ENCODE measurements around the gene NRG2. TPM values are rescaled to one million over a fixed set of nuclear protein-coding genes. Genes with fewer than 3 reads are reported as not detected.

NRG2 gene
- total RNA-seq, 2 experiments from 2014 or later = 0.11 TPM; not detected in 1

GRCh38 chr5:139914218-139914807 lies 128.8 kb downstream of the NRG2 start:
- ChIA-PET POLR2A (no interaction called here), CTCF (interaction anchor here (0.7 to 3.2 kb wide), 5 partner anchors 11 to 139 kb away, joined by 3 to 16 read pairs (median 5); no protein-coding TSS in a partner anchor)
- H3K4me3 Mint-ChIP-seq = no peak overlapping the region
- H3K9me3 Mint-ChIP-seq = no peaks in the 10 kb centered on the region
- H3K27ac Mint-ChIP-seq = no peak overlapping the region
- peaks cover 12% of the 10 kb centered on the region for H3K27me3 Mint-ChIP-seq
- no peak for TF ChIP-seq CTCF (IDR thresholded peaks at IDR 0.05)
- no peaks in the 10 kb centered on the region for H3K4me1 Mint-ChIP-seq (ENCODE audit: low read depth)
- H3K36me3 Mint-ChIP-seq (ENCODE audit: low read depth) = no peaks in the 10 kb centered on the region
- ATAC-seq (no peak), DNase-seq (no peak)
- intact Hi-C loops (cut with micrococcal nuclease) = no loop called here

GRCh38 chr5:139912804-139913203 lies 130.3 kb downstream of the NRG2 start:
- H3K4me3 Mint-ChIP-seq = no peak overlapping the region
- H3K4me1 Mint-ChIP-seq (ENCODE audit: low read depth) = no peaks in the 10 kb centered on the region
- H3K27me3 Mint-ChIP-seq = peaks cover 12% of the 10 kb centered on the region
- DNase-seq (no peak), ATAC-seq (no peak)
- no peaks in the 10 kb centered on the region for H3K36me3 Mint-ChIP-seq (ENCODE audit: low read depth)
- TF ChIP-seq CTCF (IDR thresholded peaks at IDR 0.05) = no peak
- no peak overlapping the region for H3K27ac Mint-ChIP-seq
- POLR2A ChIA-PET = no interaction called here
- no peaks in the 10 kb centered on the region for H3K9me3 Mint-ChIP-seq
- intact Hi-C loops (cut with micrococcal nuclease) = no loop called here
- CTCF ChIA-PET = interaction anchor here (1.6 to 2.3 kb wide), 2 partner anchors 56 to 126 kb away, joined by 4 to 16 read pairs; no protein-coding TSS in a partner anchor

- TF ChIP-seq CTCF (IDR thresholded peaks at IDR 0.05) = no peak
- Mint-ChIP-seq H3K9me3 (no peaks in the 10 kb centered on the region), H3K4me1 (ENCODE audit: low read depth) (no peaks in the 10 kb centered on the region), H3K4me3 (no peak overlapping the region), H3K27ac (no peak overlapping the region), H3K27me3 (peaks cover 12% of the 10 kb centered on the region), H3K36me3 (ENCODE audit: low read depth) (no peaks in the 10 kb centered on the region)
- POLR2A ChIA-PET = no interaction called here
- no peak for DNase-seq
- ATAC-seq = no peak
- intact Hi-C loops (cut with micrococcal nuclease) = no loop called here
- CTCF ChIA-PET = interaction anchor here (1.6 to 2.3 kb wide), 2 partner anchors 57 to 125 kb away, joined by 4 to 16 read pairs; no protein-coding TSS in a partner anchor
Observed at GRCh38 chr5:139912158-139912557, 130.9 kb downstream of the NRG2 start.

GRCh38 chr5:139911425-139912120 lies 131.5 kb downstream of the NRG2 start:
- no peak overlapping the region for H3K27ac Mint-ChIP-seq
- TF ChIP-seq CTCF (IDR thresholded peaks at IDR 0.05) = no peak
- H3K4me3 Mint-ChIP-seq = no peak overlapping the region
- DNase-seq (no peak), ATAC-seq (no peak)
- CTCF ChIA-PET = no interaction called here
- H3K9me3 Mint-ChIP-seq = no peaks in the 10 kb centered on the region
- H3K27me3 Mint-ChIP-seq = peaks cover 12% of the 10 kb centered on the region
- H3K36me3 Mint-ChIP-seq (ENCODE audit: low read depth) = no peaks in the 10 kb centered on the region
- intact Hi-C loops (cut with micrococcal nuclease) = no loop called here
- H3K4me1 Mint-ChIP-seq (ENCODE audit: low read depth) = no peaks in the 10 kb centered on the region
- POLR2A ChIA-PET = no interaction called here

GRCh38 chr5:139910901-139911300 lies 132.2 kb downstream of the NRG2 start:
- Mint-ChIP-seq H3K9me3 (no peaks in the 10 kb centered on the region), H3K27me3 (peaks cover 10% of the 10 kb centered on the region), H3K4me1 (ENCODE audit: low read depth) (no peaks in the 10 kb centered on the region), H3K36me3 (ENCODE audit: low read depth) (no peaks in the 10 kb centered on the region), H3K4me3 (no peak overlapping the region), H3K27ac (no peak overlapping the region)
- intact Hi-C loops (cut with micrococcal nuclease) = no loop called here
- TF ChIP-seq CTCF (IDR thresholded peaks at IDR 0.05) = no peak
- CTCF ChIA-PET = no interaction called here
- POLR2A ChIA-PET = no interaction called here
- no peak for ATAC-seq
- no peak for DNase-seq

Measured in activated CD8-positive, alpha-beta T cell treated with anti-CD3 and anti-CD28 coated beads for 36 hours (primary cell).